SU-DHL-6 (cell line): Measurements from ENCODE around the gene TMEM175.

Experiments
- H2AFZ ChIP-seq: fragments of 200-600 bp; sonication (generic); 2 replicates; pipeline ENCODE4 v1.6.1; 2014; ENCODE audit warnings: low read depth, mild to moderate bottlenecking, moderate library complexity, mixed read lengths, antibody characterized with exemption, low read length; ENCODE audit not compliant: severe bottlenecking
- H3F3A ChIP-seq: fragments of 200-600 bp; shearing (Covaris generic); 2 replicates; pipeline ENCODE4 v1.6.0; 2016; ENCODE audit warnings: antibody characterized with exemption, mild to moderate bottlenecking; ENCODE audit not compliant: insufficient read depth
- H3K27ac ChIP-seq: fragments of 200-600 bp; sonication (generic); 2 replicates; pipeline ENCODE4 v1.5.1; 2016; ENCODE audit warnings: low read depth, mild to moderate bottlenecking, low read length, moderate library complexity, mixed read lengths
- H3K27me3 ChIP-seq: fragments of 200-600 bp; sonication (generic), shearing (Covaris generic); 2 replicates; pipeline ENCODE4 v1.6.0; 2014; ENCODE audit warnings: mild to moderate bottlenecking, low read length
- H3K36me3 ChIP-seq: fragments of 200-600 bp; sonication (generic); 2 replicates; pipeline ENCODE4 v1.6.1; 2014; ENCODE audit warnings: mild to moderate bottlenecking, low read length, mixed read lengths
- H3K4me2 ChIP-seq: fragments of 300-600, 200-600 bp; shearing (Covaris generic), sonication (generic); 2 replicates; pipeline ENCODE4 v1.6.0; 2014; ENCODE audit warnings: low read length, low read depth, mild to moderate bottlenecking; ENCODE audit not compliant: poor library complexity, severe bottlenecking
- H3K4me3 ChIP-seq: fragments of 200-600 bp; sonication (generic); 2 replicates; pipeline ENCODE4 v1.5.1; 2014; ENCODE audit warnings: antibody characterized with exemption, low read length, mild to moderate bottlenecking, mixed read lengths; ENCODE audit not compliant: insufficient read depth, poor library complexity, severe bottlenecking
- H3K79me2 ChIP-seq: fragments of 200-600 bp; sonication (generic); 2 replicates; pipeline ENCODE4 v1.6.1; 2014; ENCODE audit warnings: mild to moderate bottlenecking, low read length, moderate library complexity; ENCODE audit not compliant: insufficient read depth
- H3K9ac ChIP-seq: fragments of 200-600 bp; sonication (generic); 2 replicates; pipeline ENCODE4 v1.7.0; 2014; ENCODE audit warnings: mild to moderate bottlenecking, low read length
- H3K9me2 ChIP-seq: fragments of 200-600 bp; sonication (generic); replicated peaks from 2 replicates; pipeline ENCODE4 v1.6.1; 2014; ENCODE audit warnings: low read length; ENCODE audit not compliant: insufficient read depth
- H3K9me3 ChIP-seq: fragments of 200-600 bp; sonication (generic); 2 replicates; pipeline ENCODE4 v1.6.1; 2014; ENCODE audit warnings: low read length, mixed read lengths; ENCODE audit not compliant: insufficient read depth
- H4K20me1 ChIP-seq: fragments of 200-600 bp; sonication (generic); 2 replicates; pipeline ENCODE4 v1.6.1; 2014; ENCODE audit warnings: low read depth, mild to moderate bottlenecking, antibody characterized with exemption, low read length, moderate library complexity, mixed read lengths
- CTCF ChIP-seq: fragments of 200-600 bp; sonication (generic); IDR thresholded peaks from one replicate; pipeline ENCODE4 v1.5.1; 2017; ENCODE audit warnings: antibody characterized with exemption, mild to moderate bottlenecking, low read length, moderate library complexity; ENCODE audit not compliant: insufficient read depth, poor library complexity, severe bottlenecking
- EZH2phosphoT487 ChIP-seq: fragments of 200-600 bp; sonication (generic), shearing (Covaris generic); conservative IDR thresholded peaks from 2 replicates; pipeline ENCODE4 v1.6.1; 2018; ENCODE audit warnings: mild to moderate bottlenecking, antibody characterized with exemption, low read length, moderate library complexity, mixed read lengths

Gene TMEM175

GRCh38 chr4:965766-966134 lies 33.5 kb downstream of the TMEM175 start:
- Histone ChIP-seq H3K36me3 (no peaks in the 10 kb centered on the region), H2AFZ (no peak overlapping the region), H3F3A (no peaks in the 10 kb centered on the region), H3K79me2 (no peaks in the 10 kb centered on the region), H3K9me2 (no peaks in the 10 kb centered on the region), H4K20me1 (no peaks in the 10 kb centered on the region), H3K4me3 (no peak overlapping the region), H3K9ac (no peak overlapping the region), H3K27me3 (no peaks in the 10 kb centered on the region), H3K9me3 (no peaks in the 10 kb centered on the region), H3K27ac (no peak overlapping the region), H3K4me2 (no peak overlapping the region)
- TF ChIP-seq CTCF (no peak), EZH2phosphoT487 (no peak)

GRCh38 chr4:966266-967112 lies 34.2 kb downstream of the TMEM175 start:
- Histone ChIP-seq H3K4me3 (no peak overlapping the region), H3K9ac (no peak overlapping the region), H3K4me2 (no peak overlapping the region), H3K27ac (no peak overlapping the region), H3F3A (no peaks in the 10 kb centered on the region), H3K36me3 (no peaks in the 10 kb centered on the region), H2AFZ (no peak overlapping the region), H3K27me3 (no peaks in the 10 kb centered on the region), H3K9me2 (no peaks in the 10 kb centered on the region), H4K20me1 (no peaks in the 10 kb centered on the region), H3K79me2 (no peaks in the 10 kb centered on the region), H3K9me3 (no peaks in the 10 kb centered on the region)
- TF ChIP-seq CTCF (no peak), EZH2phosphoT487 (no peak)

GRCh38 chr4:967113-968104 lies 35.1 kb downstream of the TMEM175 start:
- TF ChIP-seq CTCF (no peak), EZH2phosphoT487 (no peak)
- Histone ChIP-seq H3K27me3 (no peaks in the 10 kb centered on the region), H3F3A (no peaks in the 10 kb centered on the region), H4K20me1 (no peaks in the 10 kb centered on the region), H3K36me3 (no peaks in the 10 kb centered on the region), H3K79me2 (no peaks in the 10 kb centered on the region), H3K4me2 (no peak overlapping the region), H3K4me3 (no peak overlapping the region), H2AFZ (no peak overlapping the region), H3K27ac (no peak overlapping the region), H3K9me2 (no peaks in the 10 kb centered on the region), H3K9ac (no peak overlapping the region), H3K9me3 (no peaks in the 10 kb centered on the region)
